NOMO-1 treated with dmso at 0.1 percent for 144 hours (cell line): Measurements from ENCODE around the gene ZNF467.

Experiments used
- DNase-seq: peaks from one replicate; lab custom pipeline; 2025; ENCODE audit not compliant: unreplicated experiment; lab: John Stamatoyannopoulos, UW

The ZNF467 gene

DNA sequence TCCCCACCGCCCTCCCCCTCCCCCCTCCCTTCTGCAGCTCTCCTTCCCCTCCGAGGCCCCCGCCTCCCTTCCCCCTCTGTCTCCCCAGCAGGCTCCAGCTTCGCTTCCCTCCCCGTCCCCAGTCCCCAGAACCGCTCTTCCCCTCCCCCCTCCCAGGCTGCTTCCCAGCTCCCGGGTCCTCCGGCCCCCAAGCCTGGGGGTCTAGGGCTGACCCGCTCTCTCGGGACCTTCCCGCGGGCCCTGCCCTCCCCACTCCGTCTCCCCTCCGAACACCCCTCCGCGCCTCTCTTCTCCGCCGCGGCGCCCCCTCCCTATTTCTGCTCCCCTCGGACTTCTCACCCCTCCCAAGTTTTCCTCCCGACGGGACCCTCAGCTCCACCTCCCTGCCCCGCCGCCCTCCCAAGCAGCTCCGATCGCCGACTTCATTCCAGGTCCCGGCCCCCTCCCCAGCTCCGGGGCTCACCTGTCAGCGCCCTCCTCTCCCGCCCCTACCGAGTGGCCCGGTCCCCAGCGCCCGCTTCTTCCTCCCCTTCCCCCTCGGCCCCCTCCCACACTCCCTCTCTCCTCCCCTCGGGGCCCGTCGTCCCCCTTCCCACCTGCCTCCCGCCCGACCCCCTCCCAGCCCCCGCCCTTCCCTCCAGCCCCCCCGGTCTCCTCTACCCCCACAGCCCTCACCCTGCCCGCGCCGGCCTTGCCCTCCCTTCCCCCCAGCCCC, 990 bp downstream of the ZNF467 start:
- no peak for DNase-seq

DNA sequence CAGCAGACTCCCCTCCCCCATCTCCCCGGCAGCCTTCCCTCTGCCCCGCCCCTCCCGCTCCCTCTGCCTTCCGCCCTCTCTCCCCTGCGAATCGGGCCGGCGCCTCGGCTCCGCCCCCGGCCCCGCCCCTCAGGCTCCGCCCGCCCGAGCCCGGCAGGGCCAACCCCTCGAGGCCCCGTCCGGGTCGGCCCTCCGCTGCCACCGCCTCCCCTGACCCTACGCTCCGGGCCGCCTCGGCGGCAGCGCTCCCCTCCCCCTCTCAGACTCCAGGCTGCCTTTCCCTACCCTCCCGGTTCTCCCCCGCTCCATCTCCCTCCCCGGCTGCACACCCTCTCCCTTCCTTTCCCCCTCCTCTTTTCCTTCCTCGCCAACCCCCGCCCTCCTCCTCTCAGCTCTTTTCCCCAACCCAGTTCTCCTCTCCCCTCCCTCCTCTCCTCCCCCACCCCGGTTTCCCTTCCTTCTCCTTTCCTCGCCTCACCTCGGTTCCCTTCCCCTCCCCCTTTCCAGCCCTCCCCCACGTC, 1.6 kb downstream of the ZNF467 start:
- DNase-seq: peak; percentile 67

DNA sequence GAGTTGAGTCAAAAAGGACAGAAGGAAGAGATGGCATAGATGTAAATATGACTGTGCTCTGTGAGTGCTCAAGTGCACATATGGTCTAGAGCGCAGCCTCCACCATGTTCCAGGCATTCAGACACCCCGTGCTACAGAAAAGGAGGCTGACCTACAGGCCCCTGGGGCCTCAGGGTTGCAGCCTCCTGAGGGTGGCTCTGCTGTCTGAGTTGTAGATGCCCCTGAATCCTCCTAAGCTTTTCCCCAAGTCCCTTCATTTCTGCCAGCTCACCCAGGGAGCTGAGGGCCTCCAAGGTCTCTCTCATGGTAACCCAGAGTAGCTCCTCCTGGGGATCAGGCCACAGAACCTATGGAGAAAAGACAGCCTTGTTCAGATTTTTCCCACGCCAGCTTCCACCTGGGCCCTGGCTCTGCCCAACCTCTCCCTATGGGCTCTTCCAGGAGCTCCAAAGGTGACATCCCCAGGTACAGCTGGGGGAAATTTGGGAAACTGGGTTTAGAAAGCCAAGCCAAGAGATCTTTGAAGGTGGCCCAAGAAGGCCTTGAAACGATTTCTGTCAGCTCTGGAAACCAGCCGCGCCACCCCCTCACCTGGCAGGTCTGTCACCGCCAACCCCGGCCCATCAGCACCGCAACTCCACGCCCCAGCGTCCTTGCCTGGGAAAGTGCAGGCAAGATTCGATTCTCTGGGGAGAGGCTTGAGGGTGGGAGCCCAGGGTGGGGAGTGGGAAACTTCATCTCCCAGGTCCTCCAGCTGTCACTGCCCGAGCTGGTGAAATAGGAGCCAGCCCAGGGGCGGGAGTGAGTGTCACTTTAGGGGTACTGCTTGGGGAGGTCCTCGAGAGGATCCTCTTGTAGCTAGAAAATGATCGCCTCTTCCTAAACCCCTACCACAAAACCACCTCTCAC, 2.4 kb downstream of the ZNF467 start:
- DNase-seq: no peak

DNA sequence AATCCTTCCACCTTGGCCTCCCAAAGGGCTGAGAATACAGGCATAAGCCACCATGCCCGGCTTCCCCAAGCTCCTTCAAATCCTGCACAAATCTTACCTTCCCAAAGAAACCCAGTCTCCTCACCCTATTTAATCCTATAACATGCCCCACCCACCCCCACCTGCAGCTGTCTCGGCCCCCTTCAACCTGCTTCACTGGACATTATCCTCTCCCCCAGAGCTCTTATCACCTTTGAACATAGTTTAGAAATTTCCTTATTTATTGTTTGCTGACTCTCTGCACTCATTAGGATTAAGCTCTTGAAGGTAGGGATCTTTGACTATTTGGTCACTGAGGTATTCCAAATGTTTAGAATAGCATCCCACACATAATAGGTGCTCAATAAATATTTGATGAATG, 3.5 kb downstream of the ZNF467 start:
- DNase-seq: no peak

DNA sequence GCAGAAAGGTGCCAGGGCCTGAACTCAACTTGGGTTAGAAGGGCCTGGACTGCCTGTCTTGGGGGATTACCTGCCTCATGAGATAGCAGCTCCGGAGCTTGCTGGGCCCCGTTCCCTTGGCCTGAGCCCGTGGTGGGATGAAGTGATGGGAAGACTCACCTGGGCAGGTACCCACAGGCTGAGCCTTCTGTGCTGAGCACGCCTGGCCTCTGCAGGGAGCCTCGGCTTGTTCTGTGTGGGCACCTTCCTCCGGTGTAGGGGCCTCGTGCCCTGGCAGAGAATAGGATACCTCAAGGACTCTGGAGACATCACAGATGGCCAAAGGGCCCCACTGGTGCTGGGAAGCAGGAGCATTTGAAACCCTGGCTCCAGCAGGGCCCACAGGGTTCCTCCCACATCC, 4.5 kb downstream of the ZNF467 start:
- DNase-seq: no peak

DNA sequence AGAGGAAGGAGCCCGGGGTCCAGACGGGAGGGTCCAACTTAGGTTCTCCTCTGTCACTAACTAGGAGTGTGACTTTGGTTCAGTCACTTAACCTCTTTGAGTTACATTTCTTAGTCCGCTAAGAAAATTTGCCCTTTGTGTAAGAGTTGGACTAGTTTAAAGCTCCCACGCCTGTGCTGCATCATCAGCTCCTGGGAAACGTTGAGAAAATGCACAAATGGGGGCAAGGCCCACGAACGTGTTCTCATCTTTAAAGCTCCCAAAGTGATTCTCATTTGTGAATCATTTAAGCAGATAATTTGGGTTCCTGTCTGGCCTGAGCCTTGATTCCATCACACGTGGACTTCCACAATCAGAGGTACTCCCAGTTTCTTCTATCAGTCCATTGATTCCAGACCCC, 6.3 kb downstream of the ZNF467 start:
- DNase-seq: no peak

DNA sequence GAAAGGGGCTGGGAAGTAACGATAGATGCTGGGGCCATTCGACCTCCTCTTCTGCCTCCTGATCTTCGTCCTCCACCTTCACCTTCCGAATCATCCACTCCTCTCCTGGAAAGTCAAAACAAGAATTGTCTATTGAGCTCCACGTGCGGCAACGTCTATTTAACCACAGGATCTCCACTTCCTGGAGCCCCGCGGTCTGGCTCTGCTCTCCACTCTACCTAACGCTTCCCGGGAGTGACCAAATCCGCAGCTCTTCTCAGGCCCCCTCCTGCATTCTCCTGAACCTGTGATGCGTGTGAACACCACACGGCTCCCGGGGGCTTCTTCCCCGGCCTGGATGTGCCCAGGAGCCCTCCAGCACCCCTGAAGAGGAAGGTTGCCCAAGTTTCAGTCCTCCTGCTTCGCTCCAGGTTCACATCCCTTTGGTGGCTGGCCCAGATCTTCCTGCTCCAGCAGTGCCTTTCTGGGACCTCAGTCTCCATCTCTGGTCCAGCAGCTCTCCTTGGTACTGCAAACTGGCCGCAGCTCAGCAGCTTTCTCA, 7.2 kb downstream of the ZNF467 start:
- no peak for DNase-seq

DNA sequence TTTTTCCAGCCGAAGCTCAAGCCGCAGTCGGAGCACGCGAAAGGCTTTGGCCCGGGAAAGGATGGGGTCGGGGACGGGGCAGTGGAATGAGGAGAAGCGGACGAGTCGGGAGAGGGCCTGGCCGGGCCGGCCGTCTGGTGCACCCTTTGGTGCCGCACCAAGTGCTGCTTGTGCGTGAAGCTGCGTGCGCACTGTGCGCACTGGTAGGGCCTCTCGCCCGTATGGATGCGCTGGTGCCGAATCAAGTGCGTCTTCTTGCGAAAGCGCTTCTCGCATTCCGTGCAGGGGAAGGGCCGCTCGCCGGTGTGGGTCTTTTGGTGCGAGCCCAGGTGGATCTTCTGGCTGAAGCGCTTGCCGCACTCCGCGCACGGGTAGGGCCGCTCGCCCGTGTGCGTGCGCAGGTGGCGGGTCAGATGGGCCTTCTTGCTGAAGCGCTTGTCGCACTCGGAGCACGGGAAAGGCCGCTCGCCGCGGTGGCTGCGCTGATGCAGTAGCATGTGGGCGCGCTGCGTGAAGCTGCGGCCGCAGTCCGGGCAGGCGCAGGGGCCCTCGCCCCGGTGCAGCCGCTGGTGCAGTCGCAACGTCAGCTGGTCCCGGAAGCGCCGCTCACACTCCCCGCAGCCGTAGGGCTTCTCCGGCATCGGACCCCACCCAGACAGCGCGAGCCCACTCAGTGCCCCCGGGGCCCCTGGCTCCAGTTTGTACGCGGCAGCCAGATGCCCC, 7.8 kb downstream of the ZNF467 start:
- no peak for DNase-seq

DNA sequence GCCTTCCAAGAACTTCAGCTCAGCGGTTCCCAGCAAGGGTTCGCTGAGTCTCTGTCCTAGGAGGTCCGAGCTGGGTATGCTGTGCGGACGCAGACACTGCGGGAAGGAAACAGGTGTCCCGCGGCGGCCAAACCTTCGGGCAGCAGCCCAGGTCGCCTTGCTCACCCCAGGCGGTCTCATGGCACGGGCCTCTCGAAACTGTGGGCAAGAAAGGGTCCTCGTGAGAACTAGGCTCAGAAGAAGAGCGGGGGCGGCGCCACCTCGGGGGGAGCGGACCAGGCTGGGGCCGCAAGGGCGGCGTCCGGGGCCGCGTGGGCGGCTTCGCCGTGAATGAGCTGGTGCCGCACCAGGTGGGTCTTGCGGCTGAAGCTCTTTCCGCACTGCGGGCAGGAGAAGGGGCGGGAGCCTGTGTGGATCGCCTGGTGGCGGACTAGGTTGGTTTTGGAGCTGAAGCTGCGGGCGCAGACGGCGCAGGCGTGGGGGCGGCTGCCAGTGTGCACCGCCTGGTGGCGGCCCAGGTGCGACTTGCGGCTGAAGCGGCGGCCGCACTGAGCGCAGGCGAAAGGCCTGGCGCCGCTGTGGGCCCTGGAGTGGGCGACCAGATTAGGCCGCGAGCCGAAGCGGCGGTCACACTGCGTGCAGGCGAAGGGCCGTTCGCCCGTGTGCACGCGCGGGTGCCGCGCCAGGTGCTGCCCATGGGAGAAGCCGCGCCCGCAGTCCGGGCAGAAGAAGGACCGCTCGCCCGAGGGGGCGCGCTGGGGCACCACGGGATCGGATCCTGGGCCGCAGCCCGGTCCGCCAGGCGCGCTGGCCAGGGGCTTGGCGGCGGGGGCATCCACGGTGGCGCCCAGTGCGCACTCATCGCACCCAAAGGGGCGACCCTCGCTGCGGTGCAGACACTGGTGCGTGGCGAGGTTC, 8.6 kb downstream of the ZNF467 start:
- DNase-seq: no peak

DNA sequence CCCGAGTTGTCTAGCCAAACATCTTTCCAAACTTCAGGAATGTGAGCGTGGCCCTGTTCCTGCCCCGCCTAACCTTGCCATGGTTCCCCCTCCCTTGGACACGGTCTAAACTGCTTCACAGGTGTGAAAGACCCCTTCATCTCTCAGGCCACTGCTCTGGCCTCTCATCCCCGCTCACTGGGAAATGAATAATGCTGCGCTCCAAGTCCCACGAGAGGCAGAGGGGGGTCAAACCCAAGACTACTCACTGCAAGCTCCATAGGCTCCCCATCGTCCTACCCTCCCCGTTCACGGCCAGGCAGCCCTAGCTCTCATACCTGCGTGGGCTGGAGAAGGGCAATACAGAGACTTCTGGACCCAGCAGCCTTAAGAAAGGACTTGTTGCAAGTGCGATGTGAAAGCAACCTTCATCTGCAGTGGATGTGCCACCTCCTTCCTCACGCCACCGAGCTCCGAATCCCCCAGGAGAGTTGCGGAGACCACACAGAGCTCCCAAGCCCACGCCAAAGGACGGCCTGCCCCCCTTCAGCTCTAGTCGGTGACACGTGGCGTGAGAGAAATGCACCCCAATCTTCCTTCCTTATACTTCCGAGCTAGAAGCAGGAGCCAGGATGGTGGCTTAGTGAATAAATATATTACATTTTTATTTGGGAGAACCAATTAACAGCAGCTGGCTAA, 9.7 kb downstream of the ZNF467 start:
- no peak for DNase-seq

DNA sequence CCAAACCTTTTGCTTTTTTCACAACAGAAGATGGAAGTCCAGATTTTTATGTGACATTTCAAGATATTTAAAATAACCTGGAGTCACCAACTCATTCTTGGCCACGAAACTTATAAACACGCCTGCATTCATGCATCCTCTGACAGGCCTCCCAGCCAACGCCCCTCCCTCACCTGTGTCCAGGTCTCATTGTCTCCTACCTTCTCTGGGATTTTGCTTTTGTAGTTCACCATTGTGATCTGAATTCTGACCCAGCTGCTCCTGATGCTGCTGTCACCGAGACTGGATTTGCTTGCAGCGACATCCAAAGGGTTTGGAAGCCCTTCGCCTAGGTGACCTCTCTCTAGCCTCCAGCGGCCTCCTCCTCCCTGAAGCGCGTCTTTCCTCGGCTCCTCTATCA, 10.8 kb downstream of the ZNF467 start:
- DNase-seq: no peak

DNA sequence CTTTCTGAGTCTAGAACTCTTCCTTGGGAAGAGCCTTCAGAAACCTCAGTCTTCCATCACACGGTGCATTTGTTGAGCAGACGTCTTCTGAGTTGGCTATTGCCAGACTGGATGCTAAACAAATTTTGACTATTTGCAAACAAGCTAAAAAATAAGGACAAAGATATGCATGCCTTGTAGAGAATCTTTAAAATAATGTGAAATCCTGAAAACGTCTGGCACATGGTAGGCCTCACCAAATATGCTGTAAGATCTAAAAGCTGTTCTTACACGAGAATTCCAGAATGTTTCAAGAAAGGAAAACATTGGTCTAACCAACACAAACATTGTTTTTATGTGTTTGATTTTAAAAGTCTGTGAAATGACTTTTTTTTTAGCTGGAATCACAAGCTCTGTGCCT, 11.3 kb downstream of the ZNF467 start:
- DNase-seq: no peak

DNA sequence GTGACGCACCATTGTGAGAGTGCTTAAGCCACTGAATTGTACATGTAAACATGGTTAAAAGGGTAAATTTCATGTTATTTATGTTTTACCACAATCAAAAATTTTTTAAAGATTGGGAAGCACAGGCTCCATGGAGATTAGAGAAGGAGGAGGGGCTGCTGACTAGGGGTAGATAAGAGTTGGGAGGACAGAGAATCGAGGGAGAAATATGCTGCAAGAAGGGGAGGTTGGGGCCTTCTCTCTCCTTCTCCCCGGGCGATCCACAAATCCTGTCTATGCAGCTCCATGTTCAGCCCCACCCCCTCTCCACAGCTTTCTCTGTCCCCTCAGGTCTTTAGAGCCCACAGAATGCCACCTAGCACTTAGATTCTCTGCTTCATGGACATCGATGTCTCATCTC, 12.1 kb downstream of the ZNF467 start:
- DNase-seq: no peak

DNA sequence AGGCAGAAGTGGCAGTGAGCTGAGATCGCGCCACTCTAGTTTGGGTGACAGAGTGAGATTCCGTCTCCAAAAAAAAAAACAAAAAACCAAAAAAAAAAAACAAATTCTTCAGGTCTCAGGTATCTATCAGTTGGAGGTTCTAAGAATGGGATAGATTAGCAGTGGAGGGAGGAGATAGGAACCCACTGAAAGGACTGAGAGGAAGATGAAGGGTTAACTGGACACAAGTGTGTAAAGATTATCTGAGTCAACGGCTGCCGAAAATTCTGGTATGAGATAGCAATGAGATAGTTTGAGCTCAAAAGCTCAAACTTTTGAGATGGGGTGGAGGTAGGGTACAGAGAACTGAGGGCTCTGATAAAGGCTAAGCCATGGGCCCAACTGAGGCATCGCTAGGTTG, 12.8 kb downstream of the ZNF467 start:
- DNase-seq: no peak

DNA sequence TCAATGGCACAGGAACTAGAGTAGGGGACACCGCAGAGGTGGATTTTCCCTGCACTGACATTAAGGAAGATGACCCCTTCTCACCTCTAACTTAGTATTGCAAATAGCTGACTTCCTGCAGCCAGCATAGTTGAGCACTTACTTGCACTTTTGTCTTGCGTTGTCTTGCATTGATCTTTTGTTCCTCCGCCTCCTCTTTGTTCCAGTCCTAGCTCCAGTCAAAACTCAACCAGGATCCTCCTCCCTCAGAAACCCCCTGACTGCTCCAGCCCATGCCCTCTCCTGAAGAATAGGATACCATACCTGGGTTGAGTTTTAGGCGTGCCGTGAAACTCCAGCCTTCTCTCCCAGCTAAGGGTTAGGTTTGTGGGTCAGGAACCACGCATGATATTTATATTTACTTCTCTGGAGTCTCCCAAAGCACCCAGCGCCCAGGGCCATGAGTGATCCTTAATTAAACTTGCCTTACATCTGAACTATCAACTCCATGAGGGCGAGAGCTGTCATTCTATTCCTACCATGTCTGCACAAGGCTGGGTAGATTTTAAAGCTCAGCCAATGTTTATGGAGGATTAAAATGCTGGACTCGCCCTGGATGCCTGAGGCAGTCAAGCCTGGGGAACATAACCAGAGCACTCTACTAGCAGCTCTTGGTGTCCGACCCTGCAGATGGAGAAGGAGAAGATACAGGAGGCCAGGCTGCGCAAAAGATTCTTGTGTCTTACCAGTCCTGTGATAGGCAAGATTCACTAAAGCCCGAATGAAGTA, 14.1 kb downstream of the ZNF467 start:
- DNase-seq: no peak

DNA sequence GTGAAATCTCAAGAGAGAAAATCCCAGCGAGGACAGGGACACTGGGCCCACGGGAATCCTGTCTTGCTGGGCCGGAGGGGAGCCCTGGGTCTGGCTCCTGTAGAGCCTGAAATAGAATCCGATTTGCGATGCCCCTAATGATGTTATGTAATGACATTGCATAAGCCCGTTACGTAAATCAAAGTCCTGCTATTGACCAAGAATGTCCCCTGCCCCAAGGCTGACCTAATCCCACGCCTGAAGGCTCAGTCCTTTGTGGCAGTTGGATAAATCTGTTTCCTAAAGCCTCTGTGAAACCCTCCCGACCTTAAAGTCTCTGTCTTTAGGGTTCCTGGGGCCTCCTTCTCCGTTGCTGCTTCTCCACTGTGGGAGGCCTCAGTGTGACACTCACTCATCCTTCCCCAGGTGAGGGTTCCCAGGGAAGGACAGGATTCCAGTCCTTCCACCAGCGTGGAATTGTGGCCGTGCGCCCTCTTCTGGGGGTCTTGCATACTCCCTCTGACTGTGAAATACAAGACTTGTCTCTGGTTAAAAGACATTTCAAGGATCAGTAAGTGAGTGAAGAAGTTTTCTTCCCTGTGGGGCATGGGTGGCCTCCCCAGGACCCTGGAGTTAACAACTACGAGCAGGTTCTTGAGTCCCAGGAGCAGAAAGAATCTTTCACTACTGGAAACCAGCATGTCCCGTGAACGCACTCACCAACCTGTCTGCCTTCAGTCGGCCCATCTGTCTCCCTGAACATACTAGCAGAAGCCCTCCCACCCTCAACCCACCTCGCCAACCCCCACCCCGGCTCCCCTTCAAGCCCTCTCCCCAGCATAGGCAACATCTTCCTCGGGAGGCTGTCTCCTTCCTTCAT, 19.8 kb downstream of the ZNF467 start:
- no peak for DNase-seq

DNA sequence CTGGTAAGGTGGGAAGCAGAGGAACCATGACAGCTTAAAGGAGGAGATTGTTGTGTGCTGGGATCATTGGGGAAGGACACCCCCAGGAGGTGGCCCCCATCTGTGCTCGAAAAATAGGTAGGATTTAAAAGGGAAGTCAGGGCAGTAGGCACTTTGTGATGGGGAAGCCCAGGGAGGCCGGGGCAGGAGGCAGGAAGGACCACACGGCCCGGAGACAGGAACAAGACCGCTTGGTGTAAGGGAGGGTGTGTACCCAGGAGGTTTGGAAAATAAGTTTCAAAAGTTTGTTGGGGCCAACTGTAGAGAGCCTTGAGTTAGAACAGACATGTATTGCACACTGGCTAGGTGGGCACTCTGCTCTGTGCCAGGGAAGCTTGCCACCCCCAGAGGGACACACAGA, 20.7 kb downstream of the ZNF467 start:
- DNase-seq: no peak
